H1 (cell line): Measurements from ENCODE around the gene SLC25A12. TPM values are rescaled to one million over a fixed set of nuclear protein-coding genes. Genes with fewer than 3 reads are reported as not detected.

Experiments used
- CBX5 ChIP-seq: fragments of 300-800, 300-1000 bp; sonication (generic); IDR thresholded peaks from 2 replicates; pipeline ENCODE4 v1.7.1; 2016; ENCODE audit warnings: antibody characterized with exemption, low read length, low read depth
- GTF2F1 ChIP-seq: IDR thresholded peaks from 2 replicates; pipeline ENCODE4 v1.6.1; 2012; ENCODE audit warnings: low read depth, low read length, improper control_type of control experiment, borderline replicate concordance
- SAP30 ChIP-seq: fragments of 300-600 bp; sonication (generic); IDR thresholded peaks from 2 replicates; pipeline ENCODE4 v1.7.1; 2012; ENCODE audit warnings: low read length, moderate library complexity, mild to moderate bottlenecking, inconsistent platforms; ENCODE audit not compliant: insufficient read depth, insufficient replicate concordance
- polyA plus RNA-seq, 7 experiments: library from polyadenylated mRNA; depleted of rRNA in 3 of 7; stranded (reverse) in 5 of 7; unstranded in 2 of 7; fragments of >200 nt in 5 of 7; fragments of 200-250 nt in 2 of 7; gene quantifications; 1 replicate in 5 of 7; 2 replicates in 1 of 7; 4 replicates in 1 of 7; pipeline versions ENCODE4 v1.2.1 to v1.2.3, GENCODE V29; 2011 to 2013; ENCODE audit warnings: missing spikeins in 2 of 7, mixed read lengths in 2 of 7
- total RNA-seq: library from RNA; stranded (reverse); fragmentation: NEBNext Ultra II Directional; extraction: Animal tissue kit (Norgen Biotek cat#: 25700); gene quantifications from 2 replicates; pipeline ENCODE4 v1.2.1, GENCODE V29; 2021

The SLC25A12 gene
- total and polyA plus RNA-seq, 2 of the 8 experiments (the other 6 are each of a cell fraction or from before 2014, with no cell fraction given): 7.7 to 10.2 TPM

- TF ChIP-seq CBX5 (no peak), SAP30 (no peak), GTF2F1 (no peak)
Measured at GRCh38 chr2:171939743-171940071, 45.7 kb upstream of the SLC25A12 start (continued).
